D721Med (cell line): ENCODE data around the gene NAA16.

ENCODE experiments used
- DNase-seq: peaks from one replicate; pipeline ENCODE4 v3.0.0; 2011; ENCODE audit warnings: low spot score; ENCODE audit not compliant: insufficient read length
- FAIRE-seq: peaks from 2 replicates; lab custom pipeline; 2011; peaks lifted over from hg19 to GRCh38; lab: Jason Lieb, UNC
- CTCF ChIP-seq: IDR thresholded peaks from 2 replicates; pipeline ENCODE4 v1.5.1; 2012; ENCODE audit warnings: mild to moderate bottlenecking, control low read depth; ENCODE audit not compliant: insufficient read depth; ENCODE audit errors: missing control alignments

NAA16 gene

DNA sequence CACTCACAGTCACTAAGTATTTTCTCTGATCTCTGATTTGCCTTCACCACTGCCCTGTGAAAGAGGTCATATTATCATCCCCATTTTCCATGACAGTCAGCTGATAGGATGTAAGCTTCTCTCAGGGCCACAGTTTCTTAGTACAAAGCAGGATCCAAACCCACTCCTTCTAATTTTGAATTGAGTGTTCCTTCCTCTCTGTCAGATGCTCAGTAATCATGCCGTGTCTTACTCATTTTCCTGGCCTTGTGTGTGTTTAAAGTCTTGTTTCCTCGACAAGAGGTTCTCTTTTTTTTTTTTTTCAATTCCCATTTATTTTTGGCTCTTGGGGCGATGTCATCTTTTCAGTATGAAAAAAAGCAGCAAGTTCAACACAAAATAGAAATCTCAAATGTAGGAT is 72.3 kb downstream of the NAA16 start:
- DNase-seq (no peak), FAIRE-seq (peak; percentile 21)
- TF ChIP-seq CTCF, result no peak

GRCh38 chr13:41384749-41385503 is 73.9 kb downstream of the NAA16 start:
- TF ChIP-seq CTCF, result peak; percentile 22
- FAIRE-seq (no peak), DNase-seq (no peak)

DNA sequence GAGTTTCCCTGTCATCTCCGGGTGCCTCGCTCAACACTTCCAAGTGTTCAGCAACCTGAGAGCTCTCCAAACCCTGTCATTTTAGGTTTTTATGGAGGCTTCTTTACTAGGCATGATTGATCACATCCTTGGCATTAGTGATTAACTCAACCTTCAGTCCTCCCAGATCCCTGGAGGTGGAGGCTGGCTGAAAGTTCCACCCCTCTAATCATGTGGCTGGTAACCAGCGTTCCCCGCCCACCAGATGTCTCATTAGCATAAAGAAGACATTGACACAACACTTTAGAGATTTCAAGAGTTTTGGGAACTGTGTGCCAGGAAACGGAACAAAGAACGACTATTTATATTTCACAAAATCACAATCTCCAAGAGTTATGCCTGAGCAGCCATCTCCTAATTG is 75.1 kb downstream of the NAA16 start:
- DNase-seq (no peak), FAIRE-seq (no peak)
- TF ChIP-seq CTCF, result no peak

DNA sequence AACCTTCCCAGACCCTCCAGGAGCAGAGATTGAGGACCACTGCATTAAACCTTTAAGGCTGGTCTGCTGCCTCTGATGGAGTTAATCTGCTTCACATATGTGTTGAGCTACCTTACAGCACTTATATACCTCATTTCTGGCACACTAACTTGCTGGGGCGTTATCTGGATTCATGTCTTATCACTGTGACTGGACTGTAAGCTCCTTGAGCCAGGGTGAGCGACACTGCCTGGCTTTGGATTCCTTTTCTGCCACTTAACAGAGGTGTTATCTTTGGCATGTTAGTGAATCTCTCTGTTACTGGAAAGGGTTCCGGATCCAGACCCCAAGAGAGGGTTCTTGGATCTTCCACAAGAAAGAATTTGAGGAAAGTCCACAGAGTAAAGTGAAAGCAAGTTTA is 76.5 kb downstream of the NAA16 start:
- FAIRE-seq, result no peak
- no peak for DNase-seq
- TF ChIP-seq CTCF, result no peak

DNA sequence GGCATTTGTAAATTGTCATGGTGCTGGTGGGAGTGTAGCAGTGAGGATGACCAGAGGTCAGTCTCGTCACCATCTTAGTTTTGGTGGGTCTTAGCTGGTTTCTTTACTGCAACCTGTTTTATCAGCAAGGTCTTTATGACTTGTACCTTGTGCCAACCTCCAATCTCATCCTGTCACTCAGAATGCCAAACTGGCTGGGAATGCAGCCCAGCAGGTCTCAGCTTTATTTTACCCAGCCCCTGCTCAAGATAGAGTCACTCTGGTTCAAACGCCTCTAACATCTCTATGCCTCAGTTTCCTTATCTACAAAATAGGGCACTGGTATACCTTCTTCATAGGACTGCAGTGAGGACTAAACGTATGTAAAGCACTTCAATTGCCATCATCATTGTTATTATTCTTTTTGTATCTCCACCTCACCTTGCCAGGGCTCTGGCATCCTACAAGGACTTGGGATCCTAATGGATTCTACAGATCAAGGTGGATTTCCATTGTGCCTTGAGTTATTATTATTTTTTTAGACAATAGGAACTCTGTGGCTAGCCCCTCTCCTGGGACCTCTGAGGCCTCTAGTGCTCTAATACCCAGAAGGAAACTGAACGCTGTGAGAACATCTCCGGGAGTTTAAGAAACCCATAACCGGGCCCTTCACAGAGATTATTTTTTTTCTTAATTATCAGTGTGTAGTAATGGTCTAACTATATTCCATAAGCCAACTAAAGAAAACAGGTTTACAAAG is 77.2 kb downstream of the NAA16 start:
- TF ChIP-seq CTCF, result no peak
- no peak for FAIRE-seq
- DNase-seq, result no peak

DNA sequence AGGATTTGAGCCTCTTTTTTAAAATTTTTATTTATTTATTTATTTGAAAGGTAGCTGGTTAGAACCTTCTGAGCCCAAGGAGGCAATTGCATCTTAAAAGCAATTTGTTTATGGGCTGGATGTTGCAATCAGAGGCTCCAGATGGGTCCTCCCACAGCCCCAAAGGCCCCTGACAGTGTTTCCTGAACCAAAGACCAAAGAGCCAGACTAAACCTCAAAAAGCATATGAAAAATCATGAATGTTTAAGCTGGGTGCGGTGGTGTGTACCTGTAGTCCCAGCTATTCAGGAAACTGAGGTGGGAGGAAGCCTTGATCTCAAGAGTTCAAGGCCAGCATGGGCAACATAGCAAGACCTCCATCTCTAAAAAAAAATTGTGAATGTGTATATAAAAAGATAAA is 78.5 kb downstream of the NAA16 start:
- no peak for TF ChIP-seq CTCF
- FAIRE-seq, result no peak
- no peak for DNase-seq

DNA sequence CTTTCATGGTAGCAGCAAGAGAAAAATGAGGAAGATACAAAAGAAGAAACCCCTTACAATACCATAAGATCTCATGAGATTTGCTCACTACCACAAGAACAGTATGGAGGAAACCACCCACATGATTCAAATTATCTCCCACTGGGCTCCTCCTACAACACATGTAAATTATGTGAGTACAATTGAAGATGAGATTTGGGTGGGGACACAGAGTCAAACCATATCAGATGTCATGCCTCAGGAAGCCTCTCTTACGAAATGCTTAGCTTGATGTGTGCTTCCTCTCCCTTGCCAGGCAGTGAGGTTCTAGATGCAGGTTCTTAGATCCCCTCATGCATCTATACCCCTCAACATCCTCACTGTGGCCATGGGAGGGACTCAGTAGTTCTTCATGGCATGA is 83.1 kb downstream of the NAA16 start:
- TF ChIP-seq CTCF, result no peak
- FAIRE-seq (no peak), DNase-seq (no peak)
